Cerebellar cortex (tissue), 1 donor: ENCODE measurements around the gene RXRA.

Experiments used
- DNase-seq: peaks from one replicate; pipeline ENCODE4 v3.0.0-alpha.2; 2015; ENCODE audit warnings: low spot score

The RXRA gene

DNA sequence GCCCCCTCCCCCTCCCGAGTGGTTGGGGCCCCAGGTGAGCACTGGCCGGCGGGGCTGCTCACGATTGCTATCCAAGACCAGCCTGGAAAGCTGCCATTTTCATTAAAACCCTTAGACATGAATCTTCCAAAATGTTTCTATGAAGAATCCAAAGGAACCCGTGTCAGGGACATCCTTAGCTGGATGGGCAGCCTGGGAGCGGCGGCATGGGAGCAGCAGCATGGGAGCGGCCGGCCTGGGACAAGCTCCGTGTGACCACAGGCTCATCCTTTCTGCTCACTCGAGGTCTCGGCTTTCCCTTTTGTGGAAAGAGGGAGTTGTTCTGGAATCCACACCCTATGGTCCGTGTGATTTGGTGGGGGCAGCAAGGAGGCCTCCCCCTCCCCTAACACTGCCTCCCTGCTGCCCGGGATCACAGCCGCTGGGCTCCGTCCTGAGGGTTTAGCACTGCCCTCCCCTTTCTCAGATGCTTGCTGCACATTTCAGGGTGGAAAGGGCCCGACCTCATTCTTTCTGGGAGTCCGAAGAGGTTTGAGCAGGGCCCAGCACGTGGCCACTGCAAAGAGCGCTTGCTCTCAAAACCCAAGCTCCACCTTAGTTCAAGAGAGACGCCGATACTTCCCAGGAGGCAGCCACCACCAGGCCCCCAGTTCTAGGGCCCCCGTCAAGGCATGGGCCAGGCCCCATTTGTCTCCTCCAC, 127.7 kb downstream of the RXRA start:
- no peak for DNase-seq

DNA sequence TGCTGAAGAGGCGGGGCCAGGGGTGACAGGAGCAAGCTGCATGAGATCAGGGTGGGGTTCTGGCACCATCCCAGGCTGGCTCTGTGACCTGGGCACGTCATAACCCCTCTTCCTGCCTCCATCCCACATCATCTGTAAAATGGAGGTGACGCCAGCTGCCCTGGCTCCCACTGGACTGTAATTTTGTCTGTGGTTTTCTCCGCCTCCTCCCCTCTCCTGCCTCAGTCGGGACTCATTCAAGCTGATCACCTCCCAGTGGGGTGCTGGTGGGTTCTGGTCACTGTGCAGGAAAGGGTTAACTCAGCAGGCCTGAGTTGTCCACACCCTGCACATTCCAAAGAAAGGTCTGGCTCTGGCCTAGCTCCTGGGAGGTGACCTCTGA, 128.2 kb downstream of the RXRA start:
- DNase-seq = no peak

DNA sequence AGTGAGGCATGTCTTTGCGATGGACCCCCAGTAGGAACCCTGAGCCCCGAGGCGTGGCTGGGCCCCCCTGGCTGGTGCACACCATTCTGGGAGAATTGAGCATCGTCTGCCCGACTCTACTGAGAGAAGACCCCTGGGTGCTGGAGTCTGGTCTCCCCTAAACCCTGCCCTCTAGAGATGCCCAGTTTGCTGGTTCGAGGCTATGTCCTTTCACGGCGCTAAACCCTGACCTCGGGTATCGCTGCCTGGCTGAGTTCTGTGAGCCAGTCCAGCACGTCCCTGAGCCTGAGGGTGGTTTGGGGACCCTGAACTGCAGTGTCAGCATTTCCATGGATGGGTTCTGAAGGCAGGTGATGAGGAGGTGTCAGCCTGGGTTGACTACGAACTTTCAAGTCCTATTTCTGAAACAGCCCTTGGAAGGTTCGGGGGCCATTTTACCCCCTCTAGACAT, 128.8 kb downstream of the RXRA start:
- DNase-seq = no peak

- no peak for DNase-seq
These were observed 129.3 kb downstream of the RXRA start for GRCh38 chr9:134455537-134455933.

GRCh38 chr9:134455934-134456755, 129.9 kb downstream of the RXRA start:
- DNase-seq = no peak

- no peak for DNase-seq
These were observed 130.6 kb downstream of the RXRA start for GRCh38 chr9:134456756-134457305.

GRCh38 chr9:134457321-134458206, 131.3 kb downstream of the RXRA start:
- no peak for DNase-seq

- no peak for DNase-seq
These were observed 132.2 kb downstream of the RXRA start for GRCh38 chr9:134458207-134459108.

GRCh38 chr9:134459164-134459563, 132.9 kb downstream of the RXRA start:
- no peak for DNase-seq

GRCh38 chr9:134459573-134459972, 133.3 kb downstream of the RXRA start:
- DNase-seq = no peak

- DNase-seq = no peak
These were observed 134.0 kb downstream of the RXRA start for GRCh38 chr9:134460206-134460605.

- no peak for DNase-seq
These were observed 134.6 kb downstream of the RXRA start for GRCh38 chr9:134460896-134461295.

DNA sequence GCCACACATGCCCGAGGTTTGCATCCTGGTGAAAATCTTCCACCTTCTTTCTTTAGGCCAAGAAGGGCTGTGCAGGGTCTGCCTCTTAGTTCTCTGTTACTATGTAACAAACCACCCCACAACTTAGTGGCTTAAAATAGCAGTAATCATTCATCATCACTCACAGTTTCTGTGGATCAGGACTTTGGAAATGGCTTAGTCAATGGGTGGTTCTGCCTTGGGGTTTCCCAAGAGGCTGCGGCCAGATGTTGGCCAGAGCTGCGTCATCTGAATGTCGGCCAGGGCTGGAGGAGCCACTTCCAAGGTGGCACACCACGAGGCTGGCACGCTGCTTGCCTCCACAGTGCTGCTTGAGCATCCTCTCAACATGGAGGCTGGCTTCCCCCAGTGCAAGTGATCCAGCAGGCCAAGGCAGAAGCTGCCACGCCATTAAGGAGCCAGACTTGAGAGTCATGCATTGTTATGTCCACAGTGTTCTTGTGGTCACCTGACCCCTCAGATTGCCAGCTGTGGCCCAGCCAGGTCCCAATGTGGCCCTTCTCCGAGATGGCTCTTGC, 135.2 kb downstream of the RXRA start:
- DNase-seq = no peak

- DNase-seq = no peak
These were observed 136.1 kb downstream of the RXRA start for GRCh38 chr9:134462318-134462717.

GRCh38 chr9:134463280-134463679, 137.0 kb downstream of the RXRA start:
- DNase-seq = no peak

DNA sequence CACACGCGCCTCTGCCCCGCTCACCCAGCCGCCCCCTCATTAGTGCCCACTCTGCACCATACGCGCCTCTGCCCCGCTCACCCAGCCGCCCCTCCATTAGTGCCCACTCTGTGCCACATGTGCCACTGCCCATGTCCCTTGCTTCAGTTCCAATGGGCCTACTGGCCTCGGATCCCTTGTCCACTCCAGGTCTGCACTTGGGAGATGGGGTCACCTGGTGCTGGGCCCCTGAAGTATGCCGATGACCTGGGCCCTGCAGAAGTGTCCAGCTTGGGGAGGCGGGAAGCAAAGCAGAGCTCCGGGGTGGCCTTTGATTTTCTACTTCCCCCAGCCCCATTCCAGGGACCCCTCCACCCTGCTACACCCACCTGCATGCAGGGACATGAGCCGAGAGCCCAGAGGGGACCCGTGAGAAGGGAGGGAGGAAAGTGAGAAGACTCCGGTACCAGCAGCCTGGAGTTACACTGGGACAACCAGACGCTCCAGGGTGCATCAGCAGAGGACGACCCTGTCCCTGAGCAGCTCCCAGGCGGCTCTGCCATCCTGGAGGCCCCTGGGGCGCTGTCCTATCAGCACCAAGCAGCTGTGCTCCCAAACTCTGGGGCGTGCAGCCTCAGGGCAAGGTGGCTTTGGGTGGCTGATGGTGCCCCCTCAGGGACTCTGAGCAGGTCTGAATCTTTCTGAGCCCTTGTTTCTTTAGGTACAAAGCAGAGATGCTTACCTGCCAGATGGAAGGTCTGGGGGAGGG, 140.8 kb downstream of the RXRA start:
- no peak for DNase-seq

DNA sequence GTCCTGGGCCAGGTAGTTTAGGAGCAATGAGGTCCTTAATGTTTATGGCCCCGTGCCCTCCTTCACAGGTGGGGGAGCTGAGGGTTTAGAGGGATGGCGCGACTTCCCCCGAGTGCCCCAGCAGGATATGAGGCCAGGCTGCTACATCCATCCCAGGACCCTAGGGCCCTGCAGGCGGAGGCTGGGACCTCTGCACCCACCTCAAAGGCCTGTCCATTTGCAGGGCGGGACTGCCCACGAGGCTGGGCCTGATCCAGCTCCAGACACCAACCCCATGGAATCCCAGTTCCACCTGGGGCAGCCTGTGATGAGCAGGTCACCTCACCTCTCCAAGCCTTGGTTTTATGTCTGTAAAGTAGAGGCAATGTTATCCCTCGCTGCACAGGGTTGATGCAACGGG, 142.1 kb downstream of the RXRA start:
- DNase-seq = no peak

DNA sequence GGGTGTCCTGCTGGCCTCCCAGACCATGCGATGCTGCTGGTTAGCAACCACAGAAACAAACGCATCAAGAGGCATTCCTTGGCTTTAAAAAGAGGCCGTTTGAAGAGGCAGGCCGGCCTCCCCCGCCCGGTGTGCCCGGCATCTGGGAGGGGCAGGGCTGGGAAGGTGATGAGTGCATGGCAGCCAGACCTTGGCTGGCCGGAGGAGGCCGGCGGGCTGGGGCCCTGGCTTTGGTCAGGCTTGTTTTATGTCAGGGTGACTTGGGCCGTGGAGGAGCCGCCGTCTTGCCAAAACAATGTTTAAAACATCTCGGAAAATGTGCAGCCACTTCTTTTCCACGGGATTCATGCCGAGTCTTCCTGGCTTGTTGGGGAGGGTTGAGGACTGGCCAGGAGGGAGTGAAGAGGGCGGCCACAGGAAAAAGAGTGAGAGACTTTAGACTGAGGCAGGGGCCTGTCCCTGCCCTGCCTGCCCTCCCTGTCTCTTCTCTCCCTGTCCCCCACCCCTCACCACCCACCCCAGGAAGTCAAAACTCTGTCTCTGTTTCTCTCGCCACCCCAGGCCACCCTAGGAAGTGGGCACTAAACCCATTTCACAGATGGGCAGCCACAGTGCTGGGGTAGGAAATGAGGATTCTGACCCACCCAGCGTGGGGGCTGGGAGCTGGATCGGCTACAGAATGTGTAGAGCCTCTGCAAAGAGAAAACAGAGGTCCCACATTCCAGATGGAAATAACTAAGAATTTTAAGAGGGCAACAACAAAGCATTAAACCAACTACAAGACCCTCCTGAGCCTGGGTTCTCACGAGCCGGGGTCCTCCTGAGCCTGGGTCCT, 143.0 kb downstream of the RXRA start:
- DNase-seq = no peak

GRCh38 chr9:134472256-134472655, 146.0 kb downstream of the RXRA start:
- DNase-seq = no peak
